Nephron progenitor cell (in vitro differentiated cells): ENCODE measurements around the gene TAOK2.
"Not testable (repeated sequence)": the region's sequence is repeated elsewhere in the genome, so short reads cannot be mapped to it uniquely, and the experiment has no call there.

Experiments
- DNase-seq: peaks from one replicate; pipeline ENCODE4 v3.0.0; 2021
- H3K27ac Mint-ChIP-seq: 2 replicates; pipeline ENCODE4 v1.8.0; 2021; ENCODE audit warnings: mild to moderate bottlenecking, moderate library complexity, mixed read lengths
- H3K27me3 Mint-ChIP-seq: 2 replicates; pipeline ENCODE4 v1.8.0; 2021; ENCODE audit warnings: mild to moderate bottlenecking, low read depth, mixed read lengths; ENCODE audit not compliant: poor library complexity
- H3K36me3 Mint-ChIP-seq: 2 replicates; pipeline ENCODE4 v1.8.0; 2021; ENCODE audit warnings: low read depth, mixed read lengths
- H3K4me1 Mint-ChIP-seq: 2 replicates; pipeline ENCODE4 v1.8.0; 2021; ENCODE audit warnings: mixed read lengths
- H3K4me3 Mint-ChIP-seq: 2 replicates; pipeline ENCODE4 v1.8.0; 2021; ENCODE audit warnings: mild to moderate bottlenecking, moderate library complexity, mixed read lengths
- H3K9me3 Mint-ChIP-seq: 2 replicates; pipeline ENCODE4 v1.8.0; 2021; ENCODE audit warnings: mild to moderate bottlenecking, moderate library complexity, mixed read lengths
- TF ChIP-seq, protein P1 (sequence below): fragments of 200-600 bp; sonication (generic); IDR thresholded peaks from 2 replicates; pipeline ENCODE4 v1.5.0; 2021; ENCODE audit warnings: antibody characterized with exemption

Gene TAOK2

GRCh38 chr16:30016555-30017276 is 43.0 kb downstream of the TAOK2 start:
- no peak for DNase-seq
- peaks cover 15% of the 10 kb centered on the region for H3K4me1 Mint-ChIP-seq
- H3K9me3 Mint-ChIP-seq: no peaks in the 10 kb centered on the region
- H3K27me3 Mint-ChIP-seq: peaks cover 70% of the 10 kb centered on the region
- H3K27ac Mint-ChIP-seq: no peak overlapping the region
- no peaks in the 10 kb centered on the region for H3K36me3 Mint-ChIP-seq
- no peak overlapping the region for H3K4me3 Mint-ChIP-seq
- TF ChIP-seq, protein P1, sequence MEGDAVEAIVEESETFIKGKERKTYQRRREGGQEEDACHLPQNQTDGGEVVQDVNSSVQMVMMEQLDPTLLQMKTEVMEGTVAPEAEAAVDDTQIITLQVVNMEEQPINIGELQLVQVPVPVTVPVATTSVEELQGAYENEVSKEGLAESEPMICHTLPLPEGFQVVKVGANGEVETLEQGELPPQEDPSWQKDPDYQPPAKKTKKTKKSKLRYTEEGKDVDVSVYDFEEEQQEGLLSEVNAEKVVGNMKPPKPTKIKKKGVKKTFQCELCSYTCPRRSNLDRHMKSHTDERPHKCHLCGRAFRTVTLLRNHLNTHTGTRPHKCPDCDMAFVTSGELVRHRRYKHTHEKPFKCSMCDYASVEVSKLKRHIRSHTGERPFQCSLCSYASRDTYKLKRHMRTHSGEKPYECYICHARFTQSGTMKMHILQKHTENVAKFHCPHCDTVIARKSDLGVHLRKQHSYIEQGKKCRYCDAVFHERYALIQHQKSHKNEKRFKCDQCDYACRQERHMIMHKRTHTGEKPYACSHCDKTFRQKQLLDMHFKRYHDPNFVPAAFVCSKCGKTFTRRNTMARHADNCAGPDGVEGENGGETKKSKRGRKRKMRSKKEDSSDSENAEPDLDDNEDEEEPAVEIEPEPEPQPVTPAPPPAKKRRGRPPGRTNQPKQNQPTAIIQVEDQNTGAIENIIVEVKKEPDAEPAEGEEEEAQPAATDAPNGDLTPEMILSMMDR: no peak

DNA sequence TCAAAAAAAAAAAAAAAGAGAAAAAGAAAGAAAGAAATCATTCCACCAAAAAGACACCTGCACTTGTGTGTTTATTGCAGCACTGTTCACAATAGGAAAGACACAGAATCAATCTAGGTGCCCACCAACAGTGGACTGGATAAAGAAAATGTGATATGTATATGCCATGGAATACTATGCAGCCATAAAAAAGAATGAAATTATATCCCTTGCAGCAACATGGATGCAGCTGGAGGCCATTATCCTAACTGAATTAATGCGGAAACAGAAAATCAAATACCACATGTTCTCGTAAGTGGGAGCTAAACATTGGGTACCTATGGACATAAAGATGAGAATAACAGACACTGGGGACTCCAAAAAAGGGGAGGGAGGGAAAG is 43.6 kb downstream of the TAOK2 start:
- Mint-ChIP-seq H3K9me3 (no peaks in the 10 kb centered on the region), H3K4me3 (no peak overlapping the region), H3K27ac (no peak overlapping the region), H3K4me1 (peaks cover 10% of the 10 kb centered on the region), H3K27me3 (peaks cover 68% of the 10 kb centered on the region), H3K36me3 (no peaks in the 10 kb centered on the region)
- no peak for DNase-seq
- TF ChIP-seq, protein P1: no peak

DNA sequence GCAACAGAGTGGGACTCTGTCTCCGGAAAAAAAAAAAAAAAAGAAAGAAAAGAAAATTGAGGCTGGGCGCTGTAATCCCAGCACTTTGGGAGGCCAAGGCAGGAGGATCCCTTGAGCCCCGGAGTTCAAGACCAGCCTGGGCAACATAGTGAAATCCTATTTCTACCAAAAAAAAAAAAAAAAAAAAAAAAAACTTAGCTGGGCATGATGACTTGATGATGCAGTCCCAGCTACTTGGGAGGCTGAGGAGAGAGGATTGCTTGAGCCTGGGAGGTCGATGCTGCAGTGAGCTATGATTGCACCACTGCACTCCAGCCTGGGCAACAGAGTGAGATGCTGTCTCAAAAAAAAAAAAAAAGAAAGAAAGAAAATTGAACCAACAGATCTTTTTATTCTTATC is 44.3 kb downstream of the TAOK2 start:
- H3K9me3 Mint-ChIP-seq, DNase-seq, H3K4me1 Mint-ChIP-seq, H3K36me3 Mint-ChIP-seq, H3K27ac Mint-ChIP-seq, H3K4me3 Mint-ChIP-seq: not testable (repeated sequence)
- peaks cover 66% of the 10 kb centered on the region for H3K27me3 Mint-ChIP-seq

DNA sequence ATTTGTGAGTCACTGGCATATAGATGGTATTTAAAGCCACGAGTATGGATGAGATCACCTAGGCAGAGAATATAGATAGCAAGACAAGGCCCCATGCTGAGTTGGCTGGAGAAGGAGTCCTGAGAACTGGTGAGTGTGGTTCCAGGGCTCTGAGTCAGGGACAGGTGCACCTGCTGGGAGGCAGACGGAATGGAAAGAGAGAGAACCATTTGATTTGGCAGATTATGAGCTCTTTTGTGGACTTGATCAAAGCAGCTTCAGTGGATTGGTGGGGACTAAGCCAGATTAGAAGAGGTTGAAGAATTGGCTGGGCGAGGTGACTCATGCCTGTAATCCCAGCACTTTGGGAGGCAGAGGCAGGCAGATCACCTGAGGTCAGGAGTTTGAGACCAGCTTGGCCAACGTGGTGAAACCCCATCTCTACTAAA is 45.1 kb downstream of the TAOK2 start:
- H3K9me3 Mint-ChIP-seq: no peaks in the 10 kb centered on the region
- peaks cover 70% of the 10 kb centered on the region for H3K27me3 Mint-ChIP-seq
- H3K27ac Mint-ChIP-seq: no peak overlapping the region
- DNase-seq: no peak
- H3K4me3 Mint-ChIP-seq: no peak overlapping the region
- H3K4me1 Mint-ChIP-seq: peaks cover 10% of the 10 kb centered on the region
- no peaks in the 10 kb centered on the region for H3K36me3 Mint-ChIP-seq
- TF ChIP-seq, protein P1: no peak

- H3K4me3 Mint-ChIP-seq: no peak within 1 kb of the TSS
- peaks cover 54% of the 10 kb centered on the region for H3K27me3 Mint-ChIP-seq
- TF ChIP-seq, protein P1: no peak
- no peaks in the 10 kb centered on the region for H3K36me3 Mint-ChIP-seq
- DNase-seq: no peak
- H3K27ac Mint-ChIP-seq: no peak within 1 kb of the TSS
- H3K9me3 Mint-ChIP-seq: no peaks in the 10 kb centered on the region
- peaks cover 23% of the 10 kb centered on the region for H3K4me1 Mint-ChIP-seq
Measured at GRCh38 chr16:30022887-30023286, 49.2 kb downstream of the TAOK2 start, which contains the start of gene C16orf92. Gene C16orf92, plus strand, starts transcription at chr16:30023198. Its CDS starts 143 bp downstream, at chr16:30023341.

- H3K36me3 Mint-ChIP-seq: no peaks in the 10 kb centered on the region
- H3K4me1 Mint-ChIP-seq: peaks cover 26% of the 10 kb centered on the region
- no peak overlapping the region for H3K4me3 Mint-ChIP-seq
Measured at GRCh38 chr16:30023586-30023985, 49.9 kb downstream of the TAOK2 start.

More at GRCh38 chr16:30023586-30023985, 49.9 kb downstream of the TAOK2 start:
- Mint-ChIP-seq H3K27me3 (peaks cover 57% of the 10 kb centered on the region), H3K9me3 (no peaks in the 10 kb centered on the region), H3K27ac (no peak overlapping the region)
- DNase-seq: no peak
- TF ChIP-seq, protein P1: no peak
